ENCODE measurements around the gene TPT1. TPM values are rescaled to one million over a fixed set of nuclear protein-coding genes. Genes with fewer than 3 reads are reported as not detected.

TPT1 gene
- total RNA-seq, 1 donor from 2014 or later, result 2,987 TPM

GRCh38 chr13:45336025-45336800, 4.8 kb downstream of the TPT1 start:
- Mint-ChIP-seq H3K9me3 (ENCODE audit: low read depth) (no peaks in the 10 kb centered on the region), H3K4me3 (ENCODE audit: unreplicated experiment) (no peak overlapping the region), H3K27me3 (ENCODE audit: low read depth) (no peaks in the 10 kb centered on the region), H3K36me3 (ENCODE audit: low read depth) (peaks cover 43% of the 10 kb centered on the region), H3K27ac (ENCODE audit: unreplicated experiment) (peak overlapping the region; percentile 34), H3K4me1 (ENCODE audit: low read depth) (peaks cover 89% of the 10 kb centered on the region)
- TF ChIP-seq CTCF (IDR thresholded peaks at IDR 0.05), result no peak
- no peak for DNase-seq (ENCODE audit: low spot score)

- H3K27me3 Mint-ChIP-seq (ENCODE audit: low read depth), result no peaks in the 10 kb centered on the region
- H3K27ac Mint-ChIP-seq (ENCODE audit: unreplicated experiment), result no peak overlapping the region
- DNase-seq (ENCODE audit: low spot score), result no peak
- H3K4me1 Mint-ChIP-seq (ENCODE audit: low read depth), result peaks cover 93% of the 10 kb centered on the region
- H3K9me3 Mint-ChIP-seq (ENCODE audit: low read depth), result no peaks in the 10 kb centered on the region
- no peak overlapping the region for H3K4me3 Mint-ChIP-seq (ENCODE audit: unreplicated experiment)
- H3K36me3 Mint-ChIP-seq (ENCODE audit: low read depth), result peaks cover 42% of the 10 kb centered on the region
- no peak for TF ChIP-seq CTCF (IDR thresholded peaks at IDR 0.05)
Observed at GRCh38 chr13:45335397-45336024, 5.5 kb downstream of the TPT1 start.

GRCh38 chr13:45333977-45334922, 6.7 kb downstream of the TPT1 start:
- no peak for DNase-seq (ENCODE audit: low spot score)
- no peaks in the 10 kb centered on the region for H3K27me3 Mint-ChIP-seq (ENCODE audit: low read depth)
- H3K9me3 Mint-ChIP-seq (ENCODE audit: low read depth), result no peaks in the 10 kb centered on the region
- H3K27ac Mint-ChIP-seq (ENCODE audit: unreplicated experiment), result peak overlapping the region; percentile 39
- H3K4me3 Mint-ChIP-seq (ENCODE audit: unreplicated experiment), result no peak overlapping the region
- TF ChIP-seq CTCF (IDR thresholded peaks at IDR 0.05), result no peak
- peaks cover 33% of the 10 kb centered on the region for H3K36me3 Mint-ChIP-seq (ENCODE audit: low read depth)
- H3K4me1 Mint-ChIP-seq (ENCODE audit: low read depth), result peaks cover 96% of the 10 kb centered on the region

GRCh38 chr13:45333251-45333976, 7.6 kb downstream of the TPT1 start:
- H3K9me3 Mint-ChIP-seq (ENCODE audit: low read depth), result no peaks in the 10 kb centered on the region

More at GRCh38 chr13:45333251-45333976, 7.6 kb downstream of the TPT1 start:
- no peaks in the 10 kb centered on the region for H3K27me3 Mint-ChIP-seq (ENCODE audit: low read depth)
- peaks cover 25% of the 10 kb centered on the region for H3K36me3 Mint-ChIP-seq (ENCODE audit: low read depth)
- no peak overlapping the region for H3K4me3 Mint-ChIP-seq (ENCODE audit: unreplicated experiment)
- H3K27ac Mint-ChIP-seq (ENCODE audit: unreplicated experiment), result peak overlapping the region; percentile 39
- DNase-seq (ENCODE audit: low spot score), result no peak
- peaks cover 96% of the 10 kb centered on the region for H3K4me1 Mint-ChIP-seq (ENCODE audit: low read depth)
- TF ChIP-seq CTCF (IDR thresholded peaks at IDR 0.05), result no peak

Measured in chondrocyte (in vitro differentiated cells).